Measurements from ENCODE around the gene ALDH3A1. TPM values are rescaled to one million over a fixed set of nuclear protein-coding genes. Genes with fewer than 3 reads are reported as not detected.

ALDH3A1 gene
- total and polyA plus RNA-seq, 3 donors from 2014 or later, result 3.2 to 5.6 (median 4.2) TPM

- intact Hi-C loops (cut with DNase I; ENCODE audit: low total_unique reads), result no loop called here
- DNase-seq, result no peak
- TF ChIP-seq POLR2A (IDR thresholded peaks at IDR 0.05), result no peak
- Histone ChIP-seq H3K36me3 (ENCODE audit: low read depth, missing control alignments) (no peaks in the 10 kb centered on the region), H3K9me3 (no peaks in the 10 kb centered on the region), H3K4me1 (no peaks in the 10 kb centered on the region), H3K27me3 (no peaks in the 10 kb centered on the region), H3K27ac (no peak overlapping the region), H3K4me3 (no peak overlapping the region)
- WGBS, 2 donors, result 64 to 71% methylated on average over 4 of the region's 4 CpGs
Measured at GRCh38 chr17:19785854-19786253, 37.8 kb upstream of the ALDH3A1 start.

DNA sequence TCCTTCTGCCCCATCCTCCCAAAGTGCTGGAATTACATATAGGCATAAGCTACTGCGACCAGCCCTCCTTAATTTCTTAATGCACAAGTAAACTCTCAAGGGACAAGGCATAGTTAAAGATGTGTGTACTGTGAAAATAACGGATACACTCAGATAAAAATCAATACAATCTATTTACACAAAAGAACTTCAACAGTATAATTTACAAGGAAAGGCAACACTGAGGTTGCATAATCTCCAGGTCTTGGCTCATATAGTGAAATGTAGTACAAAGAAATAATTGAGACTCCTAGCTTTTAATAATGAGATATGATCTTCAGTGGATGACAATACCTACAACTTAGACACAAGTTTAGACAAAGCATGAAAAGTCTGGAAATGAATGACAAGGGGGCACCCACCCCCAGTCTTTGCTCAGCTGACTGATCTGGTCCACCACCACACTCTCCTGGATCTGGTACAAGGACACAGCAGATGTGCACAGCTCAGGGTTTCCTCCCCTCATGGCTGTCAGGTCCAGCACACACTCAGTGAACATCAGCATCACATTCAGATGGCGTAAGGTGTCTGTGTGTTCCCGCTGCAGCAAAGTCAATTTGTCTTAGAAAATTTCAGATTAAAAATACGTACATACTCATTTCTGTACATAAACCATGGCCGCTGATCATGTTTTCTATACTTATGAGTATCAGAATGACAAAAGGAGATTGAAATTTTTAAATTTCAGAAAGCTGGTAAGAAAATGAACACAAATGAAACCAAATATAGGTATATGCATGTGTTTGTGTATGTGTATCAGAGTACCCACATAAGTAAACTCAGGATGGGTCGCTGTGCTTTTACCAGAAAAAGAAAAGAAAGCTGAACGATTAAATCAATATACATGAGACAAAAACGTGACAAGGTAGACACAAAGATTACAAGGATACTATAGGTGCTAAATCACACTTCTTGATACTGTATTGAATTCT lies 33.7 kb upstream of the ALDH3A1 start:
- no peaks in the 10 kb centered on the region for H3K27me3 ChIP-seq
- no peaks in the 10 kb centered on the region for H3K4me1 ChIP-seq
- no peak overlapping the region for H3K27ac ChIP-seq
- H3K4me3 ChIP-seq, result no peak overlapping the region
- intact Hi-C loops (cut with DNase I; ENCODE audit: low total_unique reads), result no loop called here
- TF ChIP-seq, protein P1, sequence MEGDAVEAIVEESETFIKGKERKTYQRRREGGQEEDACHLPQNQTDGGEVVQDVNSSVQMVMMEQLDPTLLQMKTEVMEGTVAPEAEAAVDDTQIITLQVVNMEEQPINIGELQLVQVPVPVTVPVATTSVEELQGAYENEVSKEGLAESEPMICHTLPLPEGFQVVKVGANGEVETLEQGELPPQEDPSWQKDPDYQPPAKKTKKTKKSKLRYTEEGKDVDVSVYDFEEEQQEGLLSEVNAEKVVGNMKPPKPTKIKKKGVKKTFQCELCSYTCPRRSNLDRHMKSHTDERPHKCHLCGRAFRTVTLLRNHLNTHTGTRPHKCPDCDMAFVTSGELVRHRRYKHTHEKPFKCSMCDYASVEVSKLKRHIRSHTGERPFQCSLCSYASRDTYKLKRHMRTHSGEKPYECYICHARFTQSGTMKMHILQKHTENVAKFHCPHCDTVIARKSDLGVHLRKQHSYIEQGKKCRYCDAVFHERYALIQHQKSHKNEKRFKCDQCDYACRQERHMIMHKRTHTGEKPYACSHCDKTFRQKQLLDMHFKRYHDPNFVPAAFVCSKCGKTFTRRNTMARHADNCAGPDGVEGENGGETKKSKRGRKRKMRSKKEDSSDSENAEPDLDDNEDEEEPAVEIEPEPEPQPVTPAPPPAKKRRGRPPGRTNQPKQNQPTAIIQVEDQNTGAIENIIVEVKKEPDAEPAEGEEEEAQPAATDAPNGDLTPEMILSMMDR (IDR thresholded peaks at IDR 0.05), result no peak
- no peak for TF ChIP-seq POLR2A (IDR thresholded peaks at IDR 0.05)
- DNase-seq, result no peak
- WGBS, 2 donors, result 91 to 95% methylated on average over 9 of the region's 9 CpGs
- no peaks in the 10 kb centered on the region for H3K36me3 ChIP-seq (ENCODE audit: low read depth, missing control alignments)
- no peaks in the 10 kb centered on the region for H3K9me3 ChIP-seq

DNA sequence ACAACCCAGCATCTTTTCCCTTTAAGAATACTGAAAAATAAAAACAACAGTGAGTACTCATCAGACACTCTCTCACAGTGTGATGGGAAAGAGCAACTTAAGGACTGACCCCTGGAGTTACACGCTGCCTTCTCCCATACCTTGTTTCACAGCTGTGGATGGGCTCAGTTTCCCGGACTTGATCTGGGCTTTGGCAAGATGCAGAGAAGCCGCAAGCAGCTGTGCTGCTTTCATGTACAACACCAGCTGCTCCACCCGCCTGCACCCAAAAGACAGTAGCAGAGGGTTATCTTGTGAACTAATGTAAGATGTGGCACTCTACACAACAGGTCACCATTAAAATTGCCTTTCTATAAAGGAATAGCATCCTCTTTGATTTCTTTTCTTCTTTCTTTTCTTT lies 32.7 kb upstream of the ALDH3A1 start:
- H3K4me3 ChIP-seq, result no peak overlapping the region
- intact Hi-C loops (cut with DNase I; ENCODE audit: low total_unique reads), result no loop called here
- no peaks in the 10 kb centered on the region for H3K27me3 ChIP-seq
- no peaks in the 10 kb centered on the region for H3K4me1 ChIP-seq
- no peak overlapping the region for H3K27ac ChIP-seq
- no peaks in the 10 kb centered on the region for H3K9me3 ChIP-seq
- 86 to 96% methylated on average over 4 of the region's 4 CpGs for WGBS, 2 donors
- H3K36me3 ChIP-seq (ENCODE audit: low read depth, missing control alignments), result no peaks in the 10 kb centered on the region
- TF ChIP-seq, protein P1 (IDR thresholded peaks at IDR 0.05), result no peak
- TF ChIP-seq POLR2A (IDR thresholded peaks at IDR 0.05), result no peak
- DNase-seq, result no peak

- DNase-seq, result no peak
- no peaks in the 10 kb centered on the region for H3K4me1 ChIP-seq
- TF ChIP-seq, protein P1 (IDR thresholded peaks at IDR 0.05), result no peak
- TF ChIP-seq POLR2A (IDR thresholded peaks at IDR 0.05), result no peak
- no peak overlapping the region for H3K4me3 ChIP-seq
- H3K36me3 ChIP-seq (ENCODE audit: low read depth, missing control alignments), result no peaks in the 10 kb centered on the region
- no peak overlapping the region for H3K27ac ChIP-seq
- H3K27me3 ChIP-seq, result no peaks in the 10 kb centered on the region
- no peaks in the 10 kb centered on the region for H3K9me3 ChIP-seq
- WGBS, 2 donors, result 84 to 95% methylated on average over 6 of the region's 6 CpGs
- intact Hi-C loops (cut with DNase I; ENCODE audit: low total_unique reads), result no loop called here
Measured at GRCh38 chr17:19773534-19773933, 25.4 kb upstream of the ALDH3A1 start.

GRCh38 chr17:19771971-19772630 lies 24.0 kb upstream of the ALDH3A1 start:
- intact Hi-C loops (cut with DNase I; ENCODE audit: low total_unique reads), result no loop called here
- H3K36me3 ChIP-seq (ENCODE audit: low read depth, missing control alignments), result no peaks in the 10 kb centered on the region
- H3K27ac ChIP-seq, result no peak overlapping the region
- TF ChIP-seq, protein P1 (IDR thresholded peaks at IDR 0.05), result no peak
- TF ChIP-seq POLR2A (IDR thresholded peaks at IDR 0.05), result no peak
- no peak overlapping the region for H3K4me3 ChIP-seq
- WGBS, 2 donors, result 50 to 52% methylated on average over 7 of the region's 7 CpGs
- no peaks in the 10 kb centered on the region for H3K4me1 ChIP-seq
- DNase-seq, result no peak
- no peaks in the 10 kb centered on the region for H3K27me3 ChIP-seq
- no peaks in the 10 kb centered on the region for H3K9me3 ChIP-seq
